Measurements from ENCODE around the gene DCTN5. TPM values are rescaled to one million over a fixed set of nuclear protein-coding genes. Genes with fewer than 3 reads are reported as not detected.
A peak's percentile ranks its signal among the peaks of the same experiment; 100 is the strongest.

The DCTN5 gene
- total and polyA plus RNA-seq, 2 of the 13 experiments (the other 11 are each of a cell fraction or from before 2014, with no cell fraction given): 105 to 207 TPM

GRCh38 chr16:23635958-23636357, 5.3 kb upstream of the DCTN5 start (continued):
- TF ChIP-seq ATF1 (CRISPR knock-in tag; IDR thresholded peaks at IDR 0.05) (no peak), GLMP (CRISPR knock-in tag; IDR thresholded peaks at IDR 0.05; ENCODE audit: borderline replicate concordance) (no peak), SMARCC2 (IDR thresholded peaks at IDR 0.05) (no peak), MIXL1 (CRISPR knock-in tag; IDR thresholded peaks at IDR 0.05) (no peak)

- H3K36me3 ChIP-seq (replicated peaks in 1 of 2; ENCODE audit: control insufficient read depth in 1 of 2, insufficient read depth in 2 of 2, low read length in 2 of 2): peaks cover 12 to 21% of the 10 kb centered on the region in 2 experiments
- BruUV-seq (replicated peaks): no TSS peak
- 1% methylated on average over 8 of the region's 8 CpGs for WGBS (ENCODE audit: low lambda C conversion rate)
- in situ Hi-C loops (cut with HindIII; ENCODE audit: extremely low pct_ligation_motif_present, low pct_unique_long_range_greater_than_20kb) (no loop called here), intact Hi-C loops (cut with micrococcal nuclease; ENCODE audit: unreplicated experiment) (loop anchor here (2.0 to 5.0 kb wide), 3 partner anchors 38 to 87 kb away; partner anchors contain the start of genes NDUFAB1 and PLK1)
- peak overlapping the region; percentile 94 for H3K9ac ChIP-seq (ENCODE audit: insufficient read depth, low read depth, low read length)
- H3K79me2 ChIP-seq (ENCODE audit: insufficient read depth, low read length): peaks cover 48% of the 10 kb centered on the region
- ChIA-PET POLR2A (interaction anchor here (1.2 to 2.7 kb wide), 9 partner anchors 8 to 102 kb away, joined by 4 to 20 read pairs (median 9); partner anchors contain the start of genes EARS2, NDUFAB1, PLK1 and UBFD1), CTCF (ENCODE audit: low intra/inter-chr PET ratio, low total read pairs) (no interaction called here)
- no peaks in the 10 kb centered on the region; a peak in 1 of 5 replicates for H3K27me3 ChIP-seq (ENCODE audit: control insufficient read depth in 1 of 2, insufficient read depth in 2 of 2, low read length in 2 of 2)
- ATAC-seq: no peak; the same call in 2 of the 3 replicates
- H3K27ac ChIP-seq (ENCODE audit: extremely low read length, insufficient read depth, low read length): peak overlapping the region; percentile 89
- H3K4me3 ChIP-seq (replicated peaks in 1 of 3; ENCODE audit: insufficient read depth in 1 of 3, low read depth in 2 of 3, low read length in 3 of 3): peak overlapping the region; percentile 91 to 97 (median 97)
- H4K20me1 ChIP-seq (ENCODE audit: insufficient read depth, low read length): peaks cover 7% of the 10 kb centered on the region; the same call in 1 of the 2 replicates
- no peak for DNase-seq (ENCODE audit: low spot score)
- H3K4me1 ChIP-seq (ENCODE audit: insufficient read depth, low read length): peaks cover 28% of the 10 kb centered on the region
- no peak for FAIRE-seq
- no peaks in the 10 kb centered on the region for H3K9me3 ChIP-seq (ENCODE audit: low read length)
- H3K4me2 ChIP-seq (ENCODE audit: low read depth, low read length): peak overlapping the region; percentile 85
- peak overlapping the region; percentile 57 for H2AFZ ChIP-seq (ENCODE audit: low read length)
- no peak for TF ChIP-seq ZXDC (CRISPR knock-in tag; IDR thresholded peaks at IDR 0.05)
- TF ChIP-seq HHEX (CRISPR knock-in tag; IDR thresholded peaks at IDR 0.05): no peak
- no peak for TF ChIP-seq ZNF720 (CRISPR knock-in tag; IDR thresholded peaks at IDR 0.05)
- TF ChIP-seq PLSCR1 (CRISPR knock-in tag; IDR thresholded peaks at IDR 0.05; ENCODE audit: borderline replicate concordance): peak; percentile 64; the same call in 1 of the 2 replicates
- TF ChIP-seq ZBTB43 (CRISPR knock-in tag; conservative IDR thresholded peaks at IDR 0.05): no peak
- no peak for TF ChIP-seq ZNF710 (CRISPR knock-in tag; IDR thresholded peaks at IDR 0.05; ENCODE audit: borderline replicate concordance)
- TF ChIP-seq ZNF704 (CRISPR knock-in tag; IDR thresholded peaks at IDR 0.05; ENCODE audit: borderline replicate concordance): no peak
- TF ChIP-seq ZFP37 (CRISPR knock-in tag; IDR thresholded peaks at IDR 0.05; ENCODE audit: borderline replicate concordance): no peak
Measured at GRCh38 chr16:23640615-23640930, 693 bp upstream of the DCTN5 start.
